Measurements from ENCODE around the gene SGCA. TPM values are rescaled to one million over a fixed set of nuclear protein-coding genes. Genes with fewer than 3 reads are reported as not detected.

The SGCA gene
- total RNA-seq, 2 donors from 2014 or later: 1.3 TPM; not detected in 1

GRCh38 chr17:50165466-50165865, 339 bp upstream of the SGCA start:
- TF ChIP-seq POLR2A (IDR thresholded peaks at IDR 0.05): no peak
- TF ChIP-seq, protein P1, sequence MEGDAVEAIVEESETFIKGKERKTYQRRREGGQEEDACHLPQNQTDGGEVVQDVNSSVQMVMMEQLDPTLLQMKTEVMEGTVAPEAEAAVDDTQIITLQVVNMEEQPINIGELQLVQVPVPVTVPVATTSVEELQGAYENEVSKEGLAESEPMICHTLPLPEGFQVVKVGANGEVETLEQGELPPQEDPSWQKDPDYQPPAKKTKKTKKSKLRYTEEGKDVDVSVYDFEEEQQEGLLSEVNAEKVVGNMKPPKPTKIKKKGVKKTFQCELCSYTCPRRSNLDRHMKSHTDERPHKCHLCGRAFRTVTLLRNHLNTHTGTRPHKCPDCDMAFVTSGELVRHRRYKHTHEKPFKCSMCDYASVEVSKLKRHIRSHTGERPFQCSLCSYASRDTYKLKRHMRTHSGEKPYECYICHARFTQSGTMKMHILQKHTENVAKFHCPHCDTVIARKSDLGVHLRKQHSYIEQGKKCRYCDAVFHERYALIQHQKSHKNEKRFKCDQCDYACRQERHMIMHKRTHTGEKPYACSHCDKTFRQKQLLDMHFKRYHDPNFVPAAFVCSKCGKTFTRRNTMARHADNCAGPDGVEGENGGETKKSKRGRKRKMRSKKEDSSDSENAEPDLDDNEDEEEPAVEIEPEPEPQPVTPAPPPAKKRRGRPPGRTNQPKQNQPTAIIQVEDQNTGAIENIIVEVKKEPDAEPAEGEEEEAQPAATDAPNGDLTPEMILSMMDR (IDR thresholded peaks at IDR 0.05): no peak
- intact Hi-C loops (cut with DNase I): no loop called here

GRCh38 chr17:50166518-50167181, 845 bp downstream of the SGCA start:
- peaks cover 4% of the 10 kb centered on the region for H3K4me1 ChIP-seq
- no peaks in the 10 kb centered on the region for H3K27me3 ChIP-seq
- ATAC-seq (no peak), DNase-seq (no peak)
- 68% methylated on average over 6 to 7 of the region's 7 CpGs for WGBS, 2 donors
- no peak overlapping the region for H3K27ac ChIP-seq
- intact Hi-C loops (cut with DNase I): no loop called here
- no peak overlapping the region for H3K4me3 ChIP-seq
- no peaks in the 10 kb centered on the region for H3K9me3 ChIP-seq
- H3K36me3 ChIP-seq (replicated peaks in 1 of 2; ENCODE audit: insufficient read depth in 1 of 2, low read depth in 2 of 2): no peaks in the 10 kb centered on the region
- no peak for TF ChIP-seq POLR2A (IDR thresholded peaks at IDR 0.05)
- TF ChIP-seq, protein P1 (IDR thresholded peaks at IDR 0.05): no peak

More at GRCh38 chr17:50165466-50165865, 339 bp upstream of the SGCA start:
- Histone ChIP-seq H3K4me3 (no peak overlapping the region), H3K27me3 (no peaks in the 10 kb centered on the region), H3K27ac (no peak overlapping the region), H3K36me3 (replicated peaks in 1 of 2; ENCODE audit: insufficient read depth in 1 of 2, low read depth in 2 of 2) (no peaks in the 10 kb centered on the region), H3K4me1 (peaks cover 14% of the 10 kb centered on the region), H3K9me3 (no peaks in the 10 kb centered on the region)
- 67 to 84% methylated on average over 3 of the region's 3 CpGs for WGBS, 2 donors
- no peak for DNase-seq
- ATAC-seq: no peak

GRCh38 chr17:50167371-50167770, 1.6 kb downstream of the SGCA start:
- ATAC-seq: no peak
- DNase-seq: no peak
- intact Hi-C loops (cut with DNase I): no loop called here

DNA sequence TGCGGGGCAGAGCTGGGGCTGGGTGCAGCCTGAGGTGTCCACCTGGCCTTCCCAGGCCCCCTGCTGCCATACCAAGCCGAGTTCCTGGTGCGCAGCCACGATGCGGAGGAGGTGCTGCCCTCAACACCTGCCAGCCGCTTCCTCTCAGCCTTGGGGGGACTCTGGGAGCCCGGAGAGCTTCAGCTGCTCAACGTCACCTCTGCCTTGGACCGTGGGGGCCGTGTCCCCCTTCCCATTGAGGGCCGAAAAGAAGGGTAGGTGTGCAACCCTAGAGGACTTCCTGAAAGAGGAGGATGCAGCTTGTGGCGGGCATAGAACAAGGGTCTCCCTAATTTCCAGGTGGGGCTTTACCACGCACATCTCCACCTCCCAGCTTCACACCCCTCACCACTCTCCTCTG, 2.5 kb downstream of the SGCA start:
- Histone ChIP-seq H3K4me1 (no peaks in the 10 kb centered on the region), H3K9me3 (no peaks in the 10 kb centered on the region), H3K36me3 (replicated peaks in 1 of 2; ENCODE audit: insufficient read depth in 1 of 2, low read depth in 2 of 2) (no peaks in the 10 kb centered on the region), H3K4me3 (no peak overlapping the region), H3K27me3 (no peaks in the 10 kb centered on the region), H3K27ac (no peak overlapping the region)
- intact Hi-C loops (cut with DNase I): no loop called here
- no peak for TF ChIP-seq POLR2A (IDR thresholded peaks at IDR 0.05)
- TF ChIP-seq, protein P1 (IDR thresholded peaks at IDR 0.05): no peak
- ATAC-seq (no peak), DNase-seq (no peak)
- WGBS, 2 donors: 49 to 52% methylated on average over 9 to 13 of the region's 13 CpGs

More at GRCh38 chr17:50167371-50167770, 1.6 kb downstream of the SGCA start:
- H3K27me3 ChIP-seq: no peaks in the 10 kb centered on the region
- no peak for TF ChIP-seq POLR2A (IDR thresholded peaks at IDR 0.05)
- TF ChIP-seq, protein P1 (IDR thresholded peaks at IDR 0.05): no peak
- 70 to 83% methylated on average over 15 to 19 of the region's 19 CpGs for WGBS, 2 donors
- no peak overlapping the region for H3K27ac ChIP-seq
- H3K36me3 ChIP-seq (replicated peaks in 1 of 2; ENCODE audit: insufficient read depth in 1 of 2, low read depth in 2 of 2): no peaks in the 10 kb centered on the region
- no peaks in the 10 kb centered on the region for H3K9me3 ChIP-seq
- H3K4me3 ChIP-seq: no peak overlapping the region
- no peaks in the 10 kb centered on the region for H3K4me1 ChIP-seq

Data from body of pancreas (tissue), 4 donors.